ENCODE data around the gene PIM3. TPM values are rescaled to one million over a fixed set of nuclear protein-coding genes. Genes with fewer than 3 reads are reported as not detected.

The PIM3 gene
- total and polyA plus RNA-seq, 2 of the 8 experiments (the other 6 are each of a cell fraction or from before 2014, with no cell fraction given), result 22.6 to 30.0 TPM

DNA sequence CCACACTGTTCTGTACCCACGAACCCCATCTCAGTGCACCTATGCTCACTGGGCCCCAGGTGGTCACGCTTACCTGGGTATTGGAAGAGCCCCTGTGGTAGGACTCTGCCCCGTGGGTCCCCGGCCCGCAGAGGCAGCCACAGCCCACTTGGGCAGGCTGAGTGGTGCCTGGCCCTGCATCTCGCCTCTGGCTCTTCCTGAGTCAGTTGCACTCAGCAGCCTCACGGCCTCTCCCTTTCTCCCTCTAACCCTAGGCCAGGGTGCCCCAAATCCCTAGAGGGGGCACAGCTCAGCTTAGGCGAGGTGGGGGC lies 32.4 kb upstream of the PIM3 start:
- Histone ChIP-seq H3K36me3 (ENCODE audit: control insufficient read depth in 2 of 4, insufficient read depth in 4 of 4, low read length in 3 of 4) (no peaks in the 10 kb centered on the region; a peak in 2 of 8 replicates), H3K79me2 (ENCODE audit: control insufficient read depth in 1 of 2, insufficient read depth in 2 of 2, low read length in 2 of 2) (no peaks in the 10 kb centered on the region), H4K8ac (ENCODE audit: extremely low read depth, insufficient read depth, low read length) (0 out of 2 replicates have a peak overlapping the region, but pooled peaks have one; percentile 35), H3K9ac (replicated peaks in 1 of 4; ENCODE audit: extremely low read depth in 1 of 4, low read depth in 3 of 4, low read length in 3 of 4) (no peak overlapping the region), H4K5ac (ENCODE audit: insufficient read length, low read depth, low read length) (no peak overlapping the region), H3K23ac (ENCODE audit: insufficient read length) (no peak overlapping the region), H3K27me3 (replicated peaks in 1 of 4; ENCODE audit: control insufficient read depth in 3 of 4, extremely low read depth in 1 of 4, insufficient read depth in 3 of 4, low read length in 3 of 4) (peaks cover 0 to 12% (median 10%) of the 10 kb centered on the region in 4 experiments; a peak in 6 of 7 replicates), H3K4me1 (replicated peaks in 1 of 4; ENCODE audit: control insufficient read depth in 3 of 4, insufficient read depth in 4 of 4, low read length in 3 of 4) (peaks cover 0 to 3% (median 0%) of the 10 kb centered on the region in 4 experiments; a peak in 1 of 7 replicates), H2AFZ (ENCODE audit: low read length) (no peak overlapping the region), H2BK5ac (ENCODE audit: low read depth, low read length) (no peak overlapping the region), H3K23me2 (ENCODE audit: low read depth, low read length) (peaks cover 3% of the 10 kb centered on the region; the same call in 1 of the 2 replicates), H3K18ac (ENCODE audit: extremely low read depth, low read length) (no peak overlapping the region), H3K4ac (replicated peaks; ENCODE audit: insufficient read length, low read depth, low read length) (no peak overlapping the region), H3K79me1 (ENCODE audit: low read depth, low read length) (no peaks in the 10 kb centered on the region; the same call in 1 of the 2 replicates), H2BK15ac (ENCODE audit: low read length) (no peak overlapping the region), H3K14ac (ENCODE audit: insufficient read length) (no peak overlapping the region), H2BK120ac (replicated peaks; ENCODE audit: low read depth, low read length) (no peak overlapping the region), H2BK20ac (ENCODE audit: low read length) (no peak overlapping the region), H3K4me3 (ENCODE audit: extremely low read depth in 1 of 4, insufficient read depth in 2 of 4, low read depth in 3 of 4, low read length in 4 of 4) (no peak overlapping the region), H4K91ac (replicated peaks; ENCODE audit: insufficient read length, low read length) (no peak overlapping the region), H2AK5ac (ENCODE audit: low read depth, low read length) (no peak overlapping the region), H4K20me1 (replicated peaks in 1 of 2; ENCODE audit: control insufficient read depth in 1 of 2, insufficient read depth in 2 of 2, low read length in 2 of 2) (peaks cover 2 to 4% of the 10 kb centered on the region in 2 experiments), H2BK12ac (ENCODE audit: low read depth, low read length) (no peak overlapping the region), H3K9me3 (ENCODE audit: insufficient read depth in 2 of 2, low read depth in 1 of 2, low read length in 1 of 2) (no peaks in the 10 kb centered on the region), H3K4me2 (ENCODE audit: insufficient read depth in 1 of 2, low read depth in 2 of 2, low read length in 2 of 2) (no peak overlapping the region), H3K27ac (ENCODE audit: low read depth, low read length) (no peak overlapping the region), H3K56ac (replicated peaks; ENCODE audit: insufficient read length, low read depth, low read length) (no peak overlapping the region)
- POLR2A ChIA-PET (ENCODE audit: partially characterized antibody), result no interaction called here
- DNase-seq (ENCODE audit: low read depth in 1 of 2, low spot score in 2 of 2) (no peak), FAIRE-seq (no peak)
- WGBS, 2 experiments (ENCODE audit: extremely low coverage in 1 of 2, insufficient coverage in 1 of 2, insufficient read length in 1 of 2, insufficient replicate concordance in 2 of 2, low coverage in 1 of 2, low lambda C conversion rate in 2 of 2, missing lambda C conversion rate in 1 of 2), result 80% methylated on average over 8 of the region's 8 CpGs; no CpG with 5 or more reads in 1 of the 2 experiments
- CTCF ChIA-PET (ENCODE audit: partially characterized antibody), result interaction anchor here (1.6 kb wide), 1 partner anchor 109 kb away, joined by 3 read pairs; no protein-coding TSS in a partner anchor
- no peak for TF ChIP-seq RFX5 (IDR thresholded peaks at IDR 0.05; ENCODE audit: borderline replicate concordance, low read depth, low read length)

Measured in H1 (cell line).